ENCODE results near the gene EEF1G. TPM values are rescaled to one million over a fixed set of nuclear protein-coding genes. Genes with fewer than 3 reads are reported as not detected.
A peak's percentile ranks its signal among the peaks of the same experiment; 100 is the strongest.

Gene EEF1G
- total and polyA plus RNA-seq, 2 donors (not counting 1 experiment from before 2014, with no cell fraction given), result 1,582 to 1,867 TPM

GRCh38 chr11:62556108-62556874, 17.4 kb downstream of the EEF1G start:
- peaks cover 7% of the 10 kb centered on the region for H4K20me1 ChIP-seq (ENCODE audit: control insufficient read depth, insufficient read depth, low read length, poor library complexity, severe bottlenecking)
- no peaks in the 10 kb centered on the region for H3K9me3 ChIP-seq (ENCODE audit: control extremely low read depth in 1 of 3, control insufficient read depth in 2 of 3, insufficient read depth in 1 of 3, low read length in 2 of 3)
- ChIA-PET POLR2A (interaction anchor here (0.7 to 9.3 kb wide), 9 partner anchors 10 to 285 kb away, joined by 3 to 119 read pairs (median 4); partner anchors contain the start of genes AHNAK, C11orf98, CSKMT and EEF1G), CTCF (interaction anchor here (0.5 to 13.2 kb wide), 9 partner anchors 9 to 176 kb away, joined by 3 to 376 read pairs (median 6); partner anchors contain the start of genes AHNAK and TUT1)
- peaks cover 74% of the 10 kb centered on the region for H3K4me1 Mint-ChIP-seq
- H3K4me3 Mint-ChIP-seq, result peak overlapping the region; percentile 80
- peaks cover 7 to 27% of the 10 kb centered on the region in 2 experiments for H3K36me3 ChIP-seq (replicated peaks in 1 of 2; ENCODE audit: control extremely low read depth in 1 of 2, control insufficient read depth in 1 of 2, extremely low read depth in 1 of 2, insufficient read depth in 2 of 2, low read length in 1 of 2)
- peak; percentile 37 for ATAC-seq (ENCODE audit: low read depth)
- 1% methylated on average over 9 of the region's 14 CpGs for WGBS (ENCODE audit: insufficient coverage)
- peak overlapping the region; percentile 98 to 99 for H3K27ac ChIP-seq (ENCODE audit: low read length in 2 of 2)
- peak overlapping the region; percentile 44 for H3K9ac ChIP-seq (ENCODE audit: low read length)
- intact Hi-C loops (cut with micrococcal nuclease), result loop anchor here (1.0 to 5.0 kb wide), 5 partner anchors 10 to 1199 kb away; partner anchors contain the start of genes AHNAK and EEF1G
- peak overlapping the region in 4 of 5 experiments; percentile 0 to 53 (median 26) for H3K4me3 ChIP-seq (ENCODE audit: control extremely low read depth in 1 of 5, extremely low read depth in 1 of 5, insufficient read depth in 1 of 5, low read depth in 2 of 5, low read length in 4 of 5)
- peak overlapping the region; percentile 74 for H3K4me2 ChIP-seq (replicated peaks; ENCODE audit: low read depth, low read length, poor library complexity, severe bottlenecking)
- peak overlapping the region; percentile 32 for H2AFZ ChIP-seq (ENCODE audit: insufficient read depth, low read depth, low read length, poor library complexity, severe bottlenecking)
- peak overlapping the region; percentile 96 for H3K27ac Mint-ChIP-seq
- peak; percentile 75 for DNase-seq
- no peaks in the 10 kb centered on the region for H3K9me3 Mint-ChIP-seq (ENCODE audit: insufficient read depth)
- no peak for TF ChIP-seq EZH2 (IDR thresholded peaks at IDR 0.05; ENCODE audit: borderline replicate concordance, insufficient read depth, low read depth, low read length, poor library complexity, severe bottlenecking)
- TF ChIP-seq CTCF (IDR thresholded peaks at IDR 0.05), result no peak
- H3K79me2 ChIP-seq (ENCODE audit: control insufficient read depth, insufficient read depth, low read length), result peaks cover 22% of the 10 kb centered on the region
- H3K27me3 ChIP-seq (replicated peaks in 1 of 4; ENCODE audit: control extremely low read depth in 1 of 4, control insufficient read depth in 3 of 4, insufficient read depth in 4 of 4, low read length in 3 of 4), result no peaks in the 10 kb centered on the region
- H3K27me3 Mint-ChIP-seq, result no peaks in the 10 kb centered on the region
- peaks cover 65 to 84% of the 10 kb centered on the region in 2 donors for H3K4me1 ChIP-seq (ENCODE audit: control insufficient read depth in 2 of 2, insufficient read depth in 2 of 2, low read length in 2 of 2)

Measured in B cell (primary cell).